ENCODE results near the gene SLC12A9.

- TF ChIP-seq CTCF (conservative IDR thresholded peaks at IDR 0.05; ENCODE audit: low read length), result no peak
- TF ChIP-seq EZH2phosphoT487 (IDR thresholded peaks at IDR 0.05; ENCODE audit: borderline replicate concordance), result no peak
These were observed 28.1 kb downstream of the SLC12A9 start for GRCh38 chr7:100880645-100881044.

Data from Loucy (cell line).